Skeletal muscle cell (primary cell): Measurements from ENCODE around the gene PTPN13.

Source experiments
- DNase-seq: peaks from one replicate; pipeline ENCODE4 v3.0.0-alpha.2; 2010; ENCODE audit warnings: low read depth
- H3K4me3 ChIP-seq: 2 replicates; pipeline ENCODE4 v1.5.1; 2011; ENCODE audit warnings: low read depth, mild to moderate bottlenecking, control low read depth, low read length, moderate library complexity

The PTPN13 gene, protein sequence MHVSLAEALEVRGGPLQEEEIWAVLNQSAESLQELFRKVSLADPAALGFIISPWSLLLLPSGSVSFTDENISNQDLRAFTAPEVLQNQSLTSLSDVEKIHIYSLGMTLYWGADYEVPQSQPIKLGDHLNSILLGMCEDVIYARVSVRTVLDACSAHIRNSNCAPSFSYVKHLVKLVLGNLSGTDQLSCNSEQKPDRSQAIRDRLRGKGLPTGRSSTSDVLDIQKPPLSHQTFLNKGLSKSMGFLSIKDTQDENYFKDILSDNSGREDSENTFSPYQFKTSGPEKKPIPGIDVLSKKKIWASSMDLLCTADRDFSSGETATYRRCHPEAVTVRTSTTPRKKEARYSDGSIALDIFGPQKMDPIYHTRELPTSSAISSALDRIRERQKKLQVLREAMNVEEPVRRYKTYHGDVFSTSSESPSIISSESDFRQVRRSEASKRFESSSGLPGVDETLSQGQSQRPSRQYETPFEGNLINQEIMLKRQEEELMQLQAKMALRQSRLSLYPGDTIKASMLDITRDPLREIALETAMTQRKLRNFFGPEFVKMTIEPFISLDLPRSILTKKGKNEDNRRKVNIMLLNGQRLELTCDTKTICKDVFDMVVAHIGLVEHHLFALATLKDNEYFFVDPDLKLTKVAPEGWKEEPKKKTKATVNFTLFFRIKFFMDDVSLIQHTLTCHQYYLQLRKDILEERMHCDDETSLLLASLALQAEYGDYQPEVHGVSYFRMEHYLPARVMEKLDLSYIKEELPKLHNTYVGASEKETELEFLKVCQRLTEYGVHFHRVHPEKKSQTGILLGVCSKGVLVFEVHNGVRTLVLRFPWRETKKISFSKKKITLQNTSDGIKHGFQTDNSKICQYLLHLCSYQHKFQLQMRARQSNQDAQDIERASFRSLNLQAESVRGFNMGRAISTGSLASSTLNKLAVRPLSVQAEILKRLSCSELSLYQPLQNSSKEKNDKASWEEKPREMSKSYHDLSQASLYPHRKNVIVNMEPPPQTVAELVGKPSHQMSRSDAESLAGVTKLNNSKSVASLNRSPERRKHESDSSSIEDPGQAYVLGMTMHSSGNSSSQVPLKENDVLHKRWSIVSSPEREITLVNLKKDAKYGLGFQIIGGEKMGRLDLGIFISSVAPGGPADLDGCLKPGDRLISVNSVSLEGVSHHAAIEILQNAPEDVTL (N-terminal part only)

DNA sequence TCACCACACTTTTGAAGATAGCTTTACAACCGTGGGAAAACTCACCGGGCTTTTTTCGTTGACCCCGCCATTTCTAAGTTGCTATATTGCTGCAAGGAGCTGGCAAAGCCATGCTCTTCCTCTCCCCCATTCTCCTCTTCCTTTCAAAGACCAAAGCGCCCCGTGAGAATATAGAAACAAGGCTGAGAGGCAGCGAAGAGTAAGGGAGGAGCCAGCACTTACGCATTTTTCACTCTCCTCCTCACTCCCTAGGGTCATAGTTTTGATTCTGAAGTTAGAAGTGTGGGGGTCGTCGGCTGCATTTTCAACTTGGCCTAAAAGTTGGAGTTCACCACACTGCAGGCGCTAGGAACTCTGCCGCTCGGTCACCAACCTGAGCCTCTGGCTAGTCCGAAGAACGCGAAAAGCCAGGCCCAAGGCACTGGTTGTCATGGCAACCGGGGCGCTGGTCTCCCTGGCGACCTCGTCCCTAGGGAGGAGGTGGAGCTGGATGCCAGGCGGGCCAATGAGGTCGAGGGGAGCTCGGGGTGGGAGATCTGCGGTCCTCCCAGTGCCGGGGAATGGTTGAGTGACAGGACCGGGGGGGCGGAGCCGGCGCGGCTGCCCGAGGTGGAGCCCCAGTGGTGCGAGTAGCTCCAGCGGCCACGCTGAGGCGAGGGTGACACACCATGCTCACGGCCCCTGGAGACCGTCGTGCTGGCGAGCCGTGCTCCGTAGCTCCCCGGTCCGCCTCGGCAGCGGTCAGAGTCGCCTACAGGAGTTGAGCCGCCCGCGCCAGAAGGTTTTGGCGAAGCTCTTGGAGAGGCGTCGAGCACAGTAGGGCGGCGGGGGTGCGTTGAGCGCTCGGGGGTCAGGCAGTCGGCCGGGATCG is at the start of gene PTPN13:
TSS of gene PTPN13 (plus strand) at position 628 of the 871 bp plus-strand sequence. CDS start 40,942 bp downstream, outside the sequence.
- H3K4me3 ChIP-seq = peak within 1 kb of the TSS; percentile 72
- DNase-seq = peak; percentile 95

DNA sequence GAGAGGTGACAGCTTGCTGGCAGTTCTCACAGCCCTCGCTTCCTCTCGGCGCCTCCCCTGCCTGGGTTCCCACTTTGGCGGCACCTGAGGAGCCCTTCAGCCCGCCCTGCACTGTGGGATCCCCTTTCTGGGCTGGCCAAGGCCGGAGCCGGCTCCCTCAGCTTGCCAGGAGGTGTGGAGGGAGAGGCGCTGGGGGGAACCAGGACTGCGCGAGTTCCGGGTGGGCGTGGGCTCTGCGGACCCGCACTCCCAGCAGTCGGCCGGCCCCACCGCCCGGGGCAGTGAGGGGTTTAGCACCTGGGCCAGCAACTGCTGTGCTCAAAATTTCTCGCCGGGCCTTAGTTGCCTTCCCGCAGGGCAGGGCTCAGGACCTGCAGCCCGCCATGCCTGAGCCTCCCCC is 47.0 kb upstream of the PTPN13 start:
- DNase-seq = no peak
- no peak overlapping the region for H3K4me3 ChIP-seq

DNA sequence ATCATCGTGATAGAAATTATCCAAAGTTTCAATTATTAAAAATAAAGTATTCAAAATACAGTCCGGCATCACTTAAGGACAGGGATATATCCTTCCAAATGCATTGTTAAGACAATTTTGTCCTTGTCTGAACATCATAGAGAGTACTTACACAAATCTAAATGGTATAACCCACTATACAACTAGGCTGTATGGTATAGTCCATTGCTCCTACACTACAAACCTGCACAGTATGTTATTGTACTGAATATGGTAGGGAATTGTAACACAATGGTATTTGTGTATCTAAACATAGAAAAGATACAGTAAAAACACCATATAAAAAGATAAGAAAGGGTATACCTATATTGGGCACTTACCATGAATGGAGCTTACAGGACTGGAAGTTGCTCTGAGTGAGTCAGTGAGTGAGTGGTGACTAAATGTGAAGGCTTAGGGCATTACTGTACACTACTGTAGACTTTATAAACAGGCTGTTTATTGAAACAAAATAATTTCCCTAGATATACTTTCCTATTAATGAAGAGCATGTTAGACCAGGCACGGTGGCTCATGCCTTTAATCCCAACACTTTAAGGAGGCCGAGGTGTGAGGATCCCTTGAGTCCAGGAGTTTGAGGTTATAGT is 44.8 kb upstream of the PTPN13 start:
- DNase-seq = no peak
- no peak overlapping the region for H3K4me3 ChIP-seq

DNA sequence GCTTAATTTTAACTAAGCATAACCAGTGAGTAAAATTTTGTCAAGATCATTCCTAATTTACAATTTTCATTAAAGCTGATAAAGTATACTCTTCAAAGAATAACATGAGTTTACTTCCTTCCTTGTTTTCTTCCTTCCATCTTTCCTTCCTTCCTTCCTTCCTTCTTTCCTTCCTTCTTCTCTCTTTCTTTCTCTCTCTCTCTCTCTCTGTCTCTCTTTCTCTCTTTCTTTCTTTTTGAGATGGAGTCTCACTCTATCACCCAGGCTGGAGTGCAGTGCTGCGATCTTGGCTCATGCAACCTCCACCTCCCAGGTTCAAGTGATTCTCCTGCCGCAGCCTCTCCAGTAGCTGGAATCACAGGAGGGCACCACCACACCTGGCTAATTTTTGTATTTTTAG is 42.7 kb upstream of the PTPN13 start:
- no peak for DNase-seq
- no peak overlapping the region for H3K4me3 ChIP-seq

DNA sequence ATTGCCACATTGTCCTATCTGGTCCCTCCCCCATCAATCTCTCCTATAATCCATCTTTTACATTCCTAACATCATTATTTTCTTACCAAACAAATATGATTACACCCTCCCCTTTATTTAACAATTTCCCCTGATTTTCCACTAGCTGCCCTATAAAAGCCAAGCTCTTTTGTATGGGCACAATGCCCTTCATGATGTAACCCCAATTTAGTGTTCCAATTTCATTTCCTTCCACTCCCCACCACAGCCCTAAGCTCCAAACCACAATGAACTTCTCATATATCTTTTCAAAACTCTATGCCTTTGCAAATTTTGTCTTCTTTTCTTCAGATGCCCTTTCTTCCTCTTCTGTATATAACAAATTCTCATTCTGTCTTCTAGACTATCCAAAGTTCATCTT is 39.5 kb upstream of the PTPN13 start:
- DNase-seq = no peak

GRCh38 chr4:86556791-86557415 is 37.2 kb upstream of the PTPN13 start:
- no peak for DNase-seq
- H3K4me3 ChIP-seq = no peak overlapping the region

More for the DNA sequence above, 39.5 kb upstream of the PTPN13 start:
- no peak overlapping the region for H3K4me3 ChIP-seq

DNA sequence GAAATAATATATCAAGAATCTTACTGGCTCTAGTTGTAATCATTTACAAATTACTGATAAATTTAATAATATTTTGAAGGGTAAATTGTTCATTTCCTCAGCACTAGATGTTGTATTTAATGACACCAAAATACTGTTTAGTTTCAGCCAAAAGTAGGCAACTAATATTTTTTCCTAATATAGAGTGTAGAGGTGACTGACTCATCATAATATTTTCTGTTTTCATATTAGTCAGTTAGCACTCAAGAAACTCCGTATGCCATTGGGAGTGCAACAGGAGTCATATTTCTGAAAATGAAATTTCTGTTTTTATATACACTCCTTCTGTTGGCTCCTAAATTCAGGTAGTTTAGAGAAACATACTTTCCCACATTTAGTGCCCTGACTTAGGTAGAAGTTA is 36.6 kb upstream of the PTPN13 start:
- DNase-seq = no peak

GRCh38 chr4:86558258-86558657 is 35.9 kb upstream of the PTPN13 start:
- no peak overlapping the region for H3K4me3 ChIP-seq
- DNase-seq = no peak

More for the DNA sequence above, 36.6 kb upstream of the PTPN13 start:
- H3K4me3 ChIP-seq = no peak overlapping the region

GRCh38 chr4:86558797-86559196 is 35.3 kb upstream of the PTPN13 start:
- H3K4me3 ChIP-seq = no peak overlapping the region
- DNase-seq = peak; percentile 29

GRCh38 chr4:86560447-86560846 is 33.7 kb upstream of the PTPN13 start:
- no peak overlapping the region for H3K4me3 ChIP-seq
- DNase-seq = no peak

DNA sequence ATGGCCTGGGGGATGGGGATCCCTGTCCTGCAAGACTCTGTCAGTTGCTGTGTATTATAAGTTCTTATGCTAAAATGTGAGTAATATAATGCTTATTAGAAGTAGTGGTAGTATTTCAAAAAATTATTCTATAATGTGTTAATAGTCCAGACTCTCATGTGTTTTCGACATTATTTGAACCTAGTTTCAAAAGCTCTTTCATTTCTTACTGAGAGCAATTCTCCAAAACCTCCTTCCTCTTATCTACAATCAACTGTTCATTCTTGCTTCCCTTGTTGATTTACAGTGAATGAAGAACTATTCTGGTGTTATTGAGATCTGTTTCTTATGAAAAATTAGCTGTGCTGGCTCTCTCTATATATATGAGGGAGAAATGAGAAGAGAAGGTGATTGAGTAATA is 32.9 kb upstream of the PTPN13 start:
- no peak overlapping the region for H3K4me3 ChIP-seq
- DNase-seq = no peak

GRCh38 chr4:86563416-86563815 is 30.7 kb upstream of the PTPN13 start:
- no peak overlapping the region for H3K4me3 ChIP-seq
- no peak for DNase-seq

DNA sequence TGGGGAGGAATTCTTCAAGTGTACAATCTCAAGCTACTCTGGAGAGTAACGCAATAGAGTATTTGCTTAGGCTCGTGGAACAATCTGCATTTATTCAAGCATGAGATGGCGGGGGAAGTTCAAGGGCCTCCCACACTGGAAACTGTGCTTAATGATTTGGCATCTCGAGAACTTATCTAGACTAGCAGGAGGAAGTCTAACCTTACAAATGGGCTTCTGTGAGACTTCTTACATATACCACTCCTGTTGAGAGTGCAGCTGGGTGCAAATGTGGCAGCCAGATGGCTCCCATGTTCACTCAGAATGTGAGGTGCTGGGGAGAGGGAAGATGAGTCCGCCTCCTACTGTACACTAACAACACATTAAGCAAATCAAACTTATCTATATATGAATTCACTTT is 29.3 kb upstream of the PTPN13 start:
- no peak for DNase-seq
- H3K4me3 ChIP-seq = no peak overlapping the region

DNA sequence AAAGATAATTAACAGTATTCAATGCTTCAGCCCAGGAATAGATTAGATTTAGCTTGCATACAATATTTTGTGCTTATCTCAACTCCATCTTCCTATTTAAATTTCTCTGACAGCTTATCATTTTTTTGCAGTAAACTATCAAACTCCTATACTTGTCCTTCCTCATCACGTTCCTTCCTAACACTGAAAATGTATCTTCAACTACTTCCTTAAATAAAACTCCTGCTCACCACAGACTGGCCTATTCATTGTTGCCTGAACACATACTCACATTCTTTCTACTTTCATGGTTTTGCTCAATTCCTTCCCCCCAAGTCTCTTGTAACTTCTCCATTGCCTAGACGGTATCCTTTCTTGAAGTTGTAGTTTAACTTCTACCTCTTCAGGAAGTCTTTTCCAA is 28.5 kb upstream of the PTPN13 start:
- no peak overlapping the region for H3K4me3 ChIP-seq
- no peak for DNase-seq

DNA sequence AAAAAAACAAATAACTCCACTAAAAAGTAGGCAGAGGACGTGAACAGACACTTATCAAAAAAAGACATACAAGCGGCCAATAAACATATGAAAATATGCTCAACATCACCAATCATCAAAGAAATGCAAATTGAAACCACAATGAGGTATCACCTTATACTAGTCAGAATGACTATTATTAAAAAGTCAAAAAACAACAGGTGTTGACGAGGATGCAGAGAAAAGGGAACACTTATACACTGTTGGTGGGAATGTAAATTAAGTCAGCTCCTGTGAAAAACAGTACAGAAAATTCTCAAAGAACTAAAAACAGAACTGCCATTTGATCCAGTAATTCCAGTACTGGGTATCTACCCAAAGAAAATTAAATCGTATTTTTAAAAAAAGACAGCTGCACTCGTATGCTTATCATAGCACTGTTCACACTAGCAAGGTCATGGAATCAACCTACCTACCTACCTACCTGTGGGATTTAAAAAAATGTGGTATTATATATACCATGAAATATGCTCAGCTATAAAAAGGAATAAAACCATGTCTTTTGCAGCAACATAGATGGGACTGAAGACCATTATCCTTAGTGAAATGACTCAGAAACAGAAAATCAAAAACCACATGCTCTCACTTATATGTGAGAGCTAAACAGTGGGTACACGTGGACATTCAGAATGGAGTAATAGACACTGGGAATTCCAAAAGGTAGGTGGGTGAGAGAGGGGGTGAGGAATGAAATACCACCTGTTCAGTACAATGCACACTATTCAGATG is 24.8 kb upstream of the PTPN13 start:
- no peak for DNase-seq
- no peak overlapping the region for H3K4me3 ChIP-seq

GRCh38 chr4:86579941-86580340 is 14.2 kb upstream of the PTPN13 start:
- no peak overlapping the region for H3K4me3 ChIP-seq
- no peak for DNase-seq

DNA sequence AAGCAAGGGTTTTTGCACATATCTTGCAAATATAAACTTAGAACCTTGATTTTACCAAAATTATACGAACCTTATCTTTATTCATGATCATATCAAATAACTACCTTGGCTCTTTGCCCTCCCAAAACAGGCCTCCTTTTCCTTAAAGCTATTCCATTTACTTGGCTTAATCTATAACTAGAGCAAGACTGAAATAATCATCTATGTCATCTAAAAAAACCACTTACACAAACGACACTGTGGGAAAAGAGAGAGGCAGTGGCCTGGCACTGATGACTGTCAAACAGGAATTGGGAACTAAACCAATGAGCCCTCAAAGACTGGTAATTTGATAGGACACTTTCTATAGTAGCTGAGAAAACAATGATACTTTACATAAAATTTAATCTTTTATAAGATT is 11.7 kb upstream of the PTPN13 start:
- H3K4me3 ChIP-seq = no peak overlapping the region
- DNase-seq = no peak
